Measurements from ENCODE around the gene USH2A. TPM values are rescaled to one million over a fixed set of nuclear protein-coding genes. Genes with fewer than 3 reads are reported as not detected.

Gene USH2A
- polyA plus RNA-seq, 1 of the 3 experiments (the other 2 are of a cell fraction) = under 0.01 TPM

DNA sequence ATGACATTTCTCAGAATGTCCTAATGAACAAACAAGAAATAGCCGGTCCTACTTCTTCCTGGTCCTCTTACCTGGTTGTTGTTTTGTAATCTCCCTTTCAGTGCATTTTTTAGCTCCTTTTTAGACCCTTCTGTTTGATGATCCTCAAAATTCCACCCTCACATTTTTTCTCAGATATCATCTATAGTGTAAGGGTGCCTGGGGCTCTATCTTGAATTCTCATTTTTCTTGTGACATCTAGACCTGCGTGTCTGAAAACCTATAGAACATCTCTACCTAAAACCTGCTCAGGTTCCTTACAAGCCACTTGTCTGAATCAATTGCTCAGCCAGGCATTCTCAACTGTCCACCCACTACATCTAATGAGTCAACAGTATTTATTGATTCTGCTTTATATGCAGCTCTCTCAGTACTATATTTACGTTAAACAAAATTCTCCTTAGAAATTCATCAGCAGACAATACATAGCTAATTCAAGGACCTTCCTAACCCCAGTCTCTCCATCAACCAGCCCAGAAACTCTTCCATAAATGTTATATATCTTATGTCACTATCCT lies 36.5 kb upstream of the USH2A start:
- H3K27me3 ChIP-seq (ENCODE audit: insufficient read depth) = no peaks in the 10 kb centered on the region
- no peak for TF ChIP-seq YY1 (IDR thresholded peaks at IDR 0.05; ENCODE audit: low read depth)
- TF ChIP-seq GABPA (IDR thresholded peaks at IDR 0.05; ENCODE audit: low read depth) = no peak
- no peak for TF ChIP-seq RCOR1 (IDR thresholded peaks at IDR 0.05; ENCODE audit: low read length)
- TF ChIP-seq GATA2 (CRISPR knock-in tag; IDR thresholded peaks at IDR 0.05) = no peak
- TF ChIP-seq ELF1 (IDR thresholded peaks at IDR 0.05) = no peak
- TF ChIP-seq, protein P1, sequence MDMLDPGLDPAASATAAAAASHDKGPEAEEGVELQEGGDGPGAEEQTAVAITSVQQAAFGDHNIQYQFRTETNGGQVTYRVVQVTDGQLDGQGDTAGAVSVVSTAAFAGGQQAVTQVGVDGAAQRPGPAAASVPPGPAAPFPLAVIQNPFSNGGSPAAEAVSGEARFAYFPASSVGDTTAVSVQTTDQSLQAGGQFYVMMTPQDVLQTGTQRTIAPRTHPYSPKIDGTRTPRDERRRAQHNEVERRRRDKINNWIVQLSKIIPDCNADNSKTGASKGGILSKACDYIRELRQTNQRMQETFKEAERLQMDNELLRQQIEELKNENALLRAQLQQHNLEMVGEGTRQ (IDR thresholded peaks at IDR 0.05; ENCODE audit: borderline replicate concordance, low read depth, low read length) = no peak
- no peak for TF ChIP-seq CHD2 (IDR thresholded peaks at IDR 0.05; ENCODE audit: low read length, partially characterized antibody)
- TF ChIP-seq, protein P2, sequence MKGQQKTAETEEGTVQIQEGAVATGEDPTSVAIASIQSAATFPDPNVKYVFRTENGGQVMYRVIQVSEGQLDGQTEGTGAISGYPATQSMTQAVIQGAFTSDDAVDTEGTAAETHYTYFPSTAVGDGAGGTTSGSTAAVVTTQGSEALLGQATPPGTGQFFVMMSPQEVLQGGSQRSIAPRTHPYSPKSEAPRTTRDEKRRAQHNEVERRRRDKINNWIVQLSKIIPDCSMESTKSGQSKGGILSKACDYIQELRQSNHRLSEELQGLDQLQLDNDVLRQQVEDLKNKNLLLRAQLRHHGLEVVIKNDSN (IDR thresholded peaks at IDR 0.05; ENCODE audit: borderline replicate concordance, low read depth) = no peak
- TF ChIP-seq RFX5 (IDR thresholded peaks at IDR 0.05; ENCODE audit: low read length) = no peak
- TF ChIP-seq MEF2A (IDR thresholded peaks at IDR 0.05; ENCODE audit: borderline replicate concordance, low read depth) = no peak
- TF ChIP-seq TEAD4 (IDR thresholded peaks at IDR 0.05; ENCODE audit: borderline replicate concordance, insufficient read depth) = no peak
- TF ChIP-seq RAD21 (IDR thresholded peaks at IDR 0.05; ENCODE audit: low read length) = no peak
- TF ChIP-seq, protein P3, sequence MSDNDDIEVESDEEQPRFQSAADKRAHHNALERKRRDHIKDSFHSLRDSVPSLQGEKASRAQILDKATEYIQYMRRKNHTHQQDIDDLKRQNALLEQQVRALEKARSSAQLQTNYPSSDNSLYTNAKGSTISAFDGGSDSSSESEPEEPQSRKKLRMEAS (IDR thresholded peaks at IDR 0.05; ENCODE audit: low read depth) = no peak
- TF ChIP-seq, protein P4, sequence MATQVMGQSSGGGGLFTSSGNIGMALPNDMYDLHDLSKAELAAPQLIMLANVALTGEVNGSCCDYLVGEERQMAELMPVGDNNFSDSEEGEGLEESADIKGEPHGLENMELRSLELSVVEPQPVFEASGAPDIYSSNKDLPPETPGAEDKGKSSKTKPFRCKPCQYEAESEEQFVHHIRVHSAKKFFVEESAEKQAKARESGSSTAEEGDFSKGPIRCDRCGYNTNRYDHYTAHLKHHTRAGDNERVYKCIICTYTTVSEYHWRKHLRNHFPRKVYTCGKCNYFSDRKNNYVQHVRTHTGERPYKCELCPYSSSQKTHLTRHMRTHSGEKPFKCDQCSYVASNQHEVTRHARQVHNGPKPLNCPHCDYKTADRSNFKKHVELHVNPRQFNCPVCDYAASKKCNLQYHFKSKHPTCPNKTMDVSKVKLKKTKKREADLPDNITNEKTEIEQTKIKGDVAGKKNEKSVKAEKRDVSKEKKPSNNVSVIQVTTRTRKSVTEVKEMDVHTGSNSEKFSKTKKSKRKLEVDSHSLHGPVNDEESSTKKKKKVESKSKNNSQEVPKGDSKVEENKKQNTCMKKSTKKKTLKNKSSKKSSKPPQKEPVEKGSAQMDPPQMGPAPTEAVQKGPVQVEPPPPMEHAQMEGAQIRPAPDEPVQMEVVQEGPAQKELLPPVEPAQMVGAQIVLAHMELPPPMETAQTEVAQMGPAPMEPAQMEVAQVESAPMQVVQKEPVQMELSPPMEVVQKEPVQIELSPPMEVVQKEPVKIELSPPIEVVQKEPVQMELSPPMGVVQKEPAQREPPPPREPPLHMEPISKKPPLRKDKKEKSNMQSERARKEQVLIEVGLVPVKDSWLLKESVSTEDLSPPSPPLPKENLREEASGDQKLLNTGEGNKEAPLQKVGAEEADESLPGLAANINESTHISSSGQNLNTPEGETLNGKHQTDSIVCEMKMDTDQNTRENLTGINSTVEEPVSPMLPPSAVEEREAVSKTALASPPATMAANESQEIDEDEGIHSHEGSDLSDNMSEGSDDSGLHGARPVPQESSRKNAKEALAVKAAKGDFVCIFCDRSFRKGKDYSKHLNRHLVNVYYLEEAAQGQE (IDR thresholded peaks at IDR 0.05; ENCODE audit: low read depth, low read length) = no peak
- no peak for TF ChIP-seq TCF12 (IDR thresholded peaks at IDR 0.05)
- TF ChIP-seq, protein P5, sequence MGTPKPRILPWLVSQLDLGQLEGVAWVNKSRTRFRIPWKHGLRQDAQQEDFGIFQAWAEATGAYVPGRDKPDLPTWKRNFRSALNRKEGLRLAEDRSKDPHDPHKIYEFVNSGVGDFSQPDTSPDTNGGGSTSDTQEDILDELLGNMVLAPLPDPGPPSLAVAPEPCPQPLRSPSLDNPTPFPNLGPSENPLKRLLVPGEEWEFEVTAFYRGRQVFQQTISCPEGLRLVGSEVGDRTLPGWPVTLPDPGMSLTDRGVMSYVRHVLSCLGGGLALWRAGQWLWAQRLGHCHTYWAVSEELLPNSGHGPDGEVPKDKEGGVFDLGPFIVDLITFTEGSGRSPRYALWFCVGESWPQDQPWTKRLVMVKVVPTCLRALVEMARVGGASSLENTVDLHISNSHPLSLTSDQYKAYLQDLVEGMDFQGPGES (IDR thresholded peaks at IDR 0.05; ENCODE audit: low read depth, low read length) = no peak
- no peak for TF ChIP-seq FOXJ3 (CRISPR knock-in tag; IDR thresholded peaks at IDR 0.05)
- TF ChIP-seq, protein P6, sequence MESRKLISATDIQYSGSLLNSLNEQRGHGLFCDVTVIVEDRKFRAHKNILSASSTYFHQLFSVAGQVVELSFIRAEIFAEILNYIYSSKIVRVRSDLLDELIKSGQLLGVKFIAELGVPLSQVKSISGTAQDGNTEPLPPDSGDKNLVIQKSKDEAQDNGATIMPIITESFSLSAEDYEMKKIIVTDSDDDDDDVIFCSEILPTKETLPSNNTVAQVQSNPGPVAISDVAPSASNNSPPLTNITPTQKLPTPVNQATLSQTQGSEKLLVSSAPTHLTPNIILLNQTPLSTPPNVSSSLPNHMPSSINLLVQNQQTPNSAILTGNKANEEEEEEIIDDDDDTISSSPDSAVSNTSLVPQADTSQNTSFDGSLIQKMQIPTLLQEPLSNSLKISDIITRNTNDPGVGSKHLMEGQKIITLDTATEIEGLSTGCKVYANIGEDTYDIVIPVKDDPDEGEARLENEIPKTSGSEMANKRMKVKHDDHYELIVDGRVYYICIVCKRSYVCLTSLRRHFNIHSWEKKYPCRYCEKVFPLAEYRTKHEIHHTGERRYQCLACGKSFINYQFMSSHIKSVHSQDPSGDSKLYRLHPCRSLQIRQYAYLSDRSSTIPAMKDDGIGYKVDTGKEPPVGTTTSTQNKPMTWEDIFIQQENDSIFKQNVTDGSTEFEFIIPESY (IDR thresholded peaks at IDR 0.05; ENCODE audit: borderline replicate concordance, low read depth) = no peak
- TF ChIP-seq, protein P7, sequence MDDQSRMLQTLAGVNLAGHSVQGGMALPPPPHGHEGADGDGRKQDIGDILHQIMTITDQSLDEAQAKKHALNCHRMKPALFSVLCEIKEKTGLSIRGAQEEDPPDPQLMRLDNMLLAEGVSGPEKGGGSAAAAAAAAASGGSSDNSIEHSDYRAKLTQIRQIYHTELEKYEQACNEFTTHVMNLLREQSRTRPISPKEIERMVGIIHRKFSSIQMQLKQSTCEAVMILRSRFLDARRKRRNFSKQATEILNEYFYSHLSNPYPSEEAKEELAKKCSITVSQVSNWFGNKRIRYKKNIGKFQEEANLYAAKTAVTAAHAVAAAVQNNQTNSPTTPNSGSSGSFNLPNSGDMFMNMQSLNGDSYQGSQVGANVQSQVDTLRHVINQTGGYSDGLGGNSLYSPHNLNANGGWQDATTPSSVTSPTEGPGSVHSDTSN (IDR thresholded peaks at IDR 0.05) = no peak
- no peak for DNase-seq
- WGBS (ENCODE audit: low lambda C conversion rate) = 82% methylated on average over 3 of the region's 3 CpGs
- H3K27ac ChIP-seq (ENCODE audit: low read depth in 2 of 2, low read length in 1 of 2) = no peak overlapping the region
- H3K79me2 ChIP-seq (ENCODE audit: insufficient read depth) = no peaks in the 10 kb centered on the region
- H3K9me2 ChIP-seq = no peaks in the 10 kb centered on the region
- H2AFZ ChIP-seq (ENCODE audit: low read depth) = no peak overlapping the region
- H3F3A ChIP-seq (replicated peaks; ENCODE audit: insufficient read depth) = peaks cover 41% of the 10 kb centered on the region
- POLR2A ChIA-PET = no interaction called here
- no peak overlapping the region for H3K4me2 ChIP-seq
- H3K9ac ChIP-seq = no peak overlapping the region
- CTCF ChIA-PET = interaction anchor here (1.2 kb wide), 1 partner anchor 136 kb away, joined by 4 read pairs; no protein-coding TSS in a partner anchor
- no peaks in the 10 kb centered on the region for H3K36me3 ChIP-seq (replicated peaks in 1 of 2; ENCODE audit: control insufficient read depth in 1 of 2, insufficient read depth in 2 of 2, low read length in 1 of 2)
- H3K9me3 ChIP-seq = no peaks in the 10 kb centered on the region
- no peak overlapping the region for H3K4me3 ChIP-seq (ENCODE audit: low read depth in 2 of 2, low read length in 1 of 2)
- H3K4me1 ChIP-seq (ENCODE audit: control insufficient read depth in 1 of 2, insufficient read depth in 2 of 2, low read depth in 1 of 2, low read length in 1 of 2) = peaks cover 14 to 28% of the 10 kb centered on the region in 2 experiments
- no peaks in the 10 kb centered on the region for H4K20me1 ChIP-seq (ENCODE audit: insufficient read depth)
